Activated CD4-positive, alpha-beta T cell treated with anti-CD3 and anti-CD28 coated beads, Interleukin-2, Interleukin-4, amounts not matched to agents 100 ng/mL and 50 ng/mL, durations not matched to agents 16 hours and 8 hours (primary cell): ENCODE measurements around the gene THAP10.

Experiments used
- DNase-seq: peaks from one replicate; pipeline ENCODE4 v3.0.0-alpha.2; 2020; ENCODE audit warnings: low spot score

THAP10 gene

DNA sequence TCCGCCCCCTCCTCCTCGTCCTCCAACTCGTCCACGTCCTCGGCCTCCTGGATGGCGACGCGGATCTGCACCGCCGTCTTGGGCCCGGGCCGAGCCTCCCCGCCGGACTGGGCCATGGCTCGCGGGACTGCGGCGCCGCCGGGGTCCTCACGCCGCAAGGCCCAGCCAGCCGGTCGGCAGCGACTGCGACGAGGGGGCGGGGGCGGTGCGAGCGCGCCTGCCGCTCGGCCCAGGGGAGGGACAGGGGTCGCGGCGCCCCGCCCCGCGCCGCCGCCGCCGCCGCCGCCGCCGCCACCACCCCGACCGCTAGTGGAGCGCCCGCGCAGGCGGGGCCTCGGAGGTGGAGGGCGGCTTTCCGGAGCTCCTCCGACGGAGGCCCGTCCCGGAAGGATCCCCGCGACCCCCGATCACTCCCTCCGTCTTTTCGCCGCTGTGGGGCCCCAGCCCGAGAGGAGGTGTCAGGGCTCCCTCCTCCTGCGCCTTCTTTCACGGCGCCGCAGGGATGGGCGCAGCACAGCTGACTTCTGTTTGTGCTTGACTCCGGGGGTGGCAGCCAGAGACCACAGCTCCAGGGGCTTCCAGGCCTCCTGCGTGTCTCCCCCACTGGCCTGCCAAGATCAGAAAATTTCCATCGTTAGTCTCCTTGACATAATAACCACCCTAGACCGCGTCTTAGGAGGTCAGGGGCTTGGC, 38.1 kb downstream of the THAP10 start, which contains the start of gene LARP6:
Gene LARP6 (minus strand): TSS at position 185 of the 693 bp plus-strand sequence. CDS start 69 bp downstream, at position 116.
- no peak for DNase-seq

DNA sequence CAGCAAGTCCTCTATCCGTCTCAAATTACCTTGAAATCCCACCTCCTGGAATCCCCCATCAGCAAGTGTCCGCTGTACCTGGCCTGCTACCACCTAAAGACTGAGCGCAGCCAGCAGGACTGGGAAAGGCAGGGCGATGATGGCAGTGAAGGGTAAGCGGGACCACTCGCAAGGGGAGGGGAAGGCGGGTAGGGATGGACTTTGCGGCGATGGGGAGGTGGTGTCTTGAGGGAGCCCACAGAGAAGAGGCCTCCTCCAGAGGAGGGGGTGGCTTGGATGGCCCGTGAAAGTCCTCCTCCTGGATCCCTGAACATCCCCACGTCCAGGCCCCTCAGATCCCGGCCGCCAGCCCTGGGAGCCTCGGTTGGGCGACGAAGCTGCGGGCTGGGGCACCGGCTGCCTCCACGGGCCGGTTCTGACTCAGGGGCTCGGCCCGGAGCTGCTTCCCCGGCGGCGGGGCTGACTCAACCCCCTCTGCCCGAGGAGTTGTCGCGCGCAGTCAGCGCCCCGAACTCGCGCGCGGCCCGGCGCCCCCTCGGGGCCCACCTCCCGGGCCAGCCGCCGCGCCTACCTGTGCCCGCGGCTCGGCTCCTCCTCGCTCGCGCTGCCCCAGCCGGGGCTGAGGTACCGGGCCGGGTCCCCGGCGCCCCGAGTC, 38.8 kb downstream of the THAP10 start:
- DNase-seq = no peak

DNA sequence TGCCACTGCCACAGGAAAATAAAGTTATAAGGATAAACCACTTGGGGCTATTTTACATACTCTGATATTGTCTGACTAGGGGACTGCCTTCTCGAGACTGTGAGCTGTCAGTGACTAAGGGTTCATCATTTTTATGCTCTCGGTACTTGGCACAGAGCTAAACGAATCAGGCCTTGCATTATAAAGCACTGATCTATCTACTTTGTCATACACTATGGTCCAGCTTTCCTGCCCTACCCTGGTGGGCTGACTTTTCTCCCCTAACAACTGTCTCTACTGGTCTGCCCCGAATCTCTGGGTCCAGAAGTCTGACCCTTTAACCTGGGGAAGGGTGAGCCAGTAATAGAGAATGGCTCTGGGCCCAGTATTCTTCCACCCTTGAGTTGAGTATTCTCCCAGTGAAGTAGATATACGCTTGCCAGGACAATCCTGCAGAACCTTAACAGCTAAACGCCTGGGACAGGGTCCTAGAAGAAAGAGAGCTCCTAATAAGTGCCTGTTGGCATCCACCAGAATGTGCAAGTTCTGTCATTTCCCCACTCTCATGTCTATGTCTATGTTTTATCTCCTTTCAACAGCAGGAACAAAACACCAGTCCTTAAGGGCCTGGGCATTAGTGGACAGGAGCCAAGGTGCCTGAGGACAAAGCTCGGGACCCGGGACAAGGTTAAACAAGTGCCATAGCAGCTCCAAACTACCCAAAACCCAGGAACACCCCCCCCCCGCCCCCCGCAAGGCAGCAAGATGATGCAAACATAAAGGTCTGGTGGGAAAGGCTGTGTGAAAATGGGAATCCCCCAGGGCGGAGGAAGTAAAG, 39.5 kb downstream of the THAP10 start:
- DNase-seq = no peak

DNA sequence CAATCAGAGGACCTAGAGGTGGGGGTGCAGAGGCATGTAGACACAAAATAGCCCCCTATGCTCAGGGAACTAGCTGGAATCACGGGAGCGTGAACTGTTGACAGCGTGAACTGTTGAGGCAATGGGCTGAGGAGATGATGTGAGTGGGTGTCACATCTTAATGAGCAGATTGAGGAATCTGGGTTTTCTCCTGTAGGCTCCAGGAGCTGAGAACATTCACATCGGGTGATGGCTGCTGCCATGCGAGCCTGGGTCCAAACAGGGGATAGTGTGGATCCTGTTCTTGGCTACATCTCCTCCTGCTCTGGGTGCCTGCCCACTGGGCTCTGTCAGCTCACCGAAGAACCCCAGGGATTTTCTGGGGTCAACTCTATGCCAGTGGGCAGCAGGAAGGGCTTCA, 40.3 kb downstream of the THAP10 start:
- no peak for DNase-seq

DNA sequence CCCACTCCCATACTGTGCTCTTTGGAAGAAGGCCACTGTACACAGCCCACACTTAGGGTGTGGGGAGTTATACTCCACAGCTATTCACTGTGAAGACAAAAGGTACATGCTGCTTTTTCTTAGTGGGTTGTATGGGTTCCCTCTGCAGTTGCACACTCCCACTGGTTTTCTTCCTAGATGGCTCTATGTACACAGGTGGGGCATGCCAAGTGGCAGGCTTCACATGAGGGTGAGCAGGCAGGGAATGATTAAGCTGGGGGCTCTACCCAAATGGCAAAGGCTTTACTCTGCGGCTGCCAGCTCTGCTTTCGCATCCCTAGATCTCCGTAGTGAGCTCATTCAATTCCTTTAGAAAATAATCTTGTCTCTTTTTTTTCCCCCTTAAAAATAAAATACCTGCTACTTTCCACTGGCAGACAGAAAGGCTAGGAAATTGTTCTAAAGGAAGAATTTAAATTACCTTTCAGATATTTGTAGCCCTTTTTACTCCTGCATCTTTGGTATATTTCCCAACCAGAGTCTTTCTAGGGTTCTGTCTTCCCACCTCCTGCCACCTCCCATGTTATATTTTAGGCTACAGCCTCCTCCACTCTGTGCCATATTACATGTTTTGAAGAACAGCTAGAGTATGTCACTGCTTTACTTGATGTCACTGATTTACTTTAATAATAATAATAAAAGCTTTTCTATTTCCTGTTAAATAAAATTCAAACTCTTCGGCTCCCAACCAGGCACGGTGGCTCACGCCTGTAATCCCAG, 46.5 kb downstream of the THAP10 start:
- no peak for DNase-seq

DNA sequence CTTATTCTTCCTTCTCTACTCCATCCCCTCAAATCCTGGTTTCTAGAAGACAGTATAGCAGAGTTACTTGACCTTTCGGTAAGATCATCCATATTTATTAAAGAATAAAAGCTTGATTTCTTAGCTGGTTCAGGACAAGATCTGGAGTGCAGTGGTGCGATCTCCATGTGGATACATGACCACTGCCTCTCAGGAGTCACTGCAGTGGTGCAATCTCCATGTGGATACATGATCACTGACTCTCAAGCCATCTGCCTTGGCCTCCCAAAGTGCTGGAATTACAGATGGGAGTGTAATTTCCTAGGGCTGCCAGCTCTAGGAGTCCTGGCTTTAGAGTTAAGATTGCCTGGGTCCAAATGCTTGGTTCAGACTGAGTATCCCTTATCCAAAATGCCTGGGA, 54.8 kb downstream of the THAP10 start:
- DNase-seq = no peak

DNA sequence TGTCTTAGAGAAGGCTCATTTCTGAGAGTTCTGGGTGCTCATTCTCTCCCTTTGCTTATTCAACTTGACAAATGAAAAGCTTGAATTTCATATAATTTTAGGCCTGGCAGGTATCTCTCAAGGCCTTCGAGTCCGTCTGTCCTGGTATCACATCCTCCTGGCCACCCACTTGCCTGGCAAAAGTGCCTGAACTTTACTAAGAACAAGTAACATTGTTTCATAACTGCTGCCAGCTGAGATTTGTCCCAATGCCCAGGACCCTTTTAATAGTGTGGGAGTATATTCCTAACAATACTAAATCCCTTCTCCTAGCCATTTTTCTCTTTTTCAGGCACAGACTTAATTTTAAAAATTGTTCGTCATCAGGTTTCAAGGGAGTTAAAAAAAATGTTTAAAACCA, 56.4 kb downstream of the THAP10 start:
- no peak for DNase-seq

DNA sequence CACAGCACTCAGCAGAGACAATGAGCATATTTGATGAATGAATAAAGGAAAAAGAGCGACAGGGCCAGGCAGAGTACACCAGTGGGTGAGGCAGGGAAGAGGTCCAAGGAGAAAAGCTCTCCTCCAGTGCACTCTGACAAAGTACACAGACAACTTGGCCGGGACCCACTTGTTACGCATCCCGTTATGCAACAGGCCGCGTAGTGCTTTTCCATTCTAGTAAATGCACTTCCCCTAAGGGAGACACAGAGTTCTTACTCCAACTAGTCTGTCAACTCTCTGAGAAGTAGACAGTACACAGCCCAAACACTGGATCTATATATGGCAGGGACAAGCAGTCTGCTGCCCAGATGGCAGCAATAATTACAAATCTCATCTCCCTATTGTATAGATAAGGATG, 56.8 kb downstream of the THAP10 start:
- DNase-seq = no peak

DNA sequence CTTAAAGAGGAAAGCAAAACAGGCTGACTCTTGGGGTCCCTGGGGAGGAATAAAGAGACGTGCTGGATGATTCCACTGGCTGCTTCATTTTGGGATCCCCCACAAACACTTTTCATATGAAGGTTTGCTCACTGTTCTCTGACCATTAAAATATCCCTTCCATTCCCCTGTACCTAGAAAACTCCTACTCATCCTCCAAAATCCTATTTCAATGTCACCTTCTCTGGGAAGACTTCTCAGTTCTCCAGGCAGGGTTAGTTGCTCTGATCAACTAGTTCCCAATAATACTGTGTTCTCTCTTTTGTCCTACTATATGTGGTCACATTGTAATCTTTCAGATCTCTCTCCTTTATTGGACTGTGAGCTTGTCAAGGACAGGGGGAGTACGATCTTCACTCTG, 57.2 kb downstream of the THAP10 start:
- DNase-seq = no peak

DNA sequence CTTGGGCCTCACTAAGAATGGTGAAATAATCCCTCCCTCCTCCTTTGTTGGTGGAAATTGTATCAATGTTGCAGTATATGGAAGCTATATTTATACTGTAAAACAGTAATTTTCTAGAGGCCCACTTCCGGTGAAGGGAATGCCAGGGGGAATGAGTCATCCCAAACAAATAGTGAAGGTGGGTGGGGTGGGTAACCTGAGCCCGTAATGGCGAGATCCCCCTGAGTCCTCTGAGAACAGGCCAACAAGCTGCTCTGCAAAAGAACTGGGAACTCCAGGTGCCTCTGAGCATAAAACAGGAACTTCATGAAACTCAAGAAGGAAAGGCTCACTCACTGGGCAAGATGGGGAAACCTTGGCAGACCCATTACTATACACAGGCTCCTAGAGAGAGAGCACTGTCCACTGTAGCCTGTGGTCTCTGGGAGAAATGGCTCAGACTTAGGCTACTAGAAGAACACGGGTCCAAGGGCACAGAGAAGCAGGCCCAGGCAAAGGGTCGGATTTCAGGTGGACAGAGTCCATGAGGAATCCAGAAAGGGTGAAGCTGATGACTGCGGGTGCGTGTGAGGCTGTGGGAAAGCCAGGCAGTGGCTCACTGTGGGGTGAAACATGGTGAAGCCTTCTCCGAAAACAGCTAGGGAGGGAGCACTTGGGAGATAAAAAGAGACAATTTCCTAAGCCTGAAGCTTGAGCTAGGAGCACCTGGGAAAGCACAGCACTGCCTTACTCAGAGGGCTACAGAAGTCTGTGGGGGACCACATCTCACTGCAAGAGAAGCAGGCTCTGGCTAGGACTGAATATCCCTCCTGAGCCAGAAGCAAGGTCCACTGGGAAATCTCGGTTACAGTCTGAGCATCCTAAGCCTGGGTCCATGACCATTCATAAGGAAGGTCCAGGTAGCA, 58.1 kb downstream of the THAP10 start:
- DNase-seq = no peak

DNA sequence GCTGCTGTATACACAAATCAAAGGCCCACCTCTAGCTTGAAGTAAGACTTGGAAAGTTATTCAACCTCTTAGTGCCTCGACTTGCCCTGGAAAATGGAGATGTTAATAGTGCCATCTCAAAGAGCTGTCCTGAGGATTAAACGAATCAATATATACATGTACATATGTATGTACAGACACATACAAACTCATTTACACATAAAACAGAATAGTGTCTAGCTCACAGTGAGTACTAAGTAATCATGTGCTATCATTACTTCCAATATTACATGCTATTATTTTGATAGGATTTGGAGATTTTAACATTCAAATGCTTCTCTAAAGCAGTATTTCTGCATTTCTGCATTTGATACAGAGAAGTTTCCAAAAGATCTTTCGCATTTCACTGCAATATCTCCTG, 58.8 kb downstream of the THAP10 start:
- DNase-seq = no peak

DNA sequence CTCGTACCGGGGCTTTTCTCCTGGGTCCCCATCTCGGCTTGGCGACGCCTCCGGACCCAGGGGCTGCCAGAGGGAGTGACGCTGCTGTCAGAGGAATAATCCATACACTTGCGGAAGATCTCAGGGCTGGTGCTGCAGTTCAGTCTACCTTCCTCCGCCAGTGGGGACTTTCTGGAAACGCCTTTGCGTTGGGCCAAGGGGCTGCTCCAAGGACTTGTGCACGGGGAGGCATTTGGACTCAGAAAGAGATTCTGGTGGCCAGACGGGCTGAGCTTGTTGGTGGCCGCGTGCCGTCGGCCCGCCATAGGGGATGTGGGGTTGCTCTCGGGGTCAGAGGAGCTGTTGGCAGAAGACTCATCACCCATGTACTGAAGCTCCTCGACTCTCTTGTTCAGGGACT, 60.1 kb downstream of the THAP10 start:
- no peak for DNase-seq
